Measurements from ENCODE around the gene CDKAL1.

The CDKAL1 gene

GRCh38 chr6:20660534-20660933 lies 126.3 kb downstream of the CDKAL1 start:
- Histone ChIP-seq H3K4me3 (ENCODE audit: low read length) (no peak overlapping the region), H3K9me2 (replicated peaks; ENCODE audit: insufficient read depth, low read length) (no peaks in the 10 kb centered on the region), H3F3A (ENCODE audit: insufficient read depth, low read length) (no peaks in the 10 kb centered on the region), H3K79me2 (ENCODE audit: low read length) (peaks cover 8% of the 10 kb centered on the region; the same call in 1 of the 2 replicates), H4K20me1 (ENCODE audit: insufficient read depth, low read length) (no peaks in the 10 kb centered on the region), H3K9me3 (replicated peaks; ENCODE audit: insufficient read depth, low read length) (no peaks in the 10 kb centered on the region), H2AFZ (ENCODE audit: low read length) (no peak overlapping the region), H3K4me1 (ENCODE audit: low read length) (no peaks in the 10 kb centered on the region), H3K27ac (ENCODE audit: low read length) (no peak overlapping the region), H3K36me3 (replicated peaks; ENCODE audit: insufficient read depth, low read length) (no peaks in the 10 kb centered on the region), H3K27me3 (replicated peaks; ENCODE audit: insufficient read depth, low read length) (no peaks in the 10 kb centered on the region), H3K4me2 (ENCODE audit: low read depth, low read length) (no peak overlapping the region), H3K9ac (ENCODE audit: low read length) (no peak overlapping the region)
- TF ChIP-seq EZH2phosphoT487 (IDR thresholded peaks at IDR 0.05; ENCODE audit: low read length) (no peak), CTCF (IDR thresholded peaks at IDR 0.05; ENCODE audit: low read length) (no peak), EZH2 (optimal IDR thresholded peaks at IDR 0.05; ENCODE audit: low read depth, low read length) (no peak)
- DNase-seq = no peak

GRCh38 chr6:20661721-20662120 lies 127.5 kb downstream of the CDKAL1 start:
- H2AFZ ChIP-seq (ENCODE audit: low read length) = no peak overlapping the region
- no peak overlapping the region for H3K27ac ChIP-seq (ENCODE audit: low read length)
- no peak for DNase-seq
- H3K4me1 ChIP-seq (ENCODE audit: low read length) = no peaks in the 10 kb centered on the region
- no peak for TF ChIP-seq CTCF (IDR thresholded peaks at IDR 0.05; ENCODE audit: low read length)
- no peak for TF ChIP-seq EZH2phosphoT487 (IDR thresholded peaks at IDR 0.05; ENCODE audit: low read length)
- H3K27me3 ChIP-seq (replicated peaks; ENCODE audit: insufficient read depth, low read length) = no peaks in the 10 kb centered on the region
- H3K4me2 ChIP-seq (ENCODE audit: low read depth, low read length) = no peak overlapping the region
- no peaks in the 10 kb centered on the region for H3F3A ChIP-seq (ENCODE audit: insufficient read depth, low read length)
- H4K20me1 ChIP-seq (ENCODE audit: insufficient read depth, low read length) = no peaks in the 10 kb centered on the region
- peaks cover 8% of the 10 kb centered on the region; the same call in 1 of the 2 replicates for H3K79me2 ChIP-seq (ENCODE audit: low read length)
- H3K4me3 ChIP-seq (ENCODE audit: low read length) = no peak overlapping the region
- no peaks in the 10 kb centered on the region for H3K36me3 ChIP-seq (replicated peaks; ENCODE audit: insufficient read depth, low read length)
- H3K9me2 ChIP-seq (replicated peaks; ENCODE audit: insufficient read depth, low read length) = no peaks in the 10 kb centered on the region
- H3K9me3 ChIP-seq (replicated peaks; ENCODE audit: insufficient read depth, low read length) = no peaks in the 10 kb centered on the region
- no peak overlapping the region for H3K9ac ChIP-seq (ENCODE audit: low read length)

GRCh38 chr6:20664250-20664649 lies 130.0 kb downstream of the CDKAL1 start:
- no peaks in the 10 kb centered on the region for H4K20me1 ChIP-seq (ENCODE audit: insufficient read depth, low read length)
- H3K9ac ChIP-seq (ENCODE audit: low read length) = no peak overlapping the region
- no peaks in the 10 kb centered on the region for H3K4me1 ChIP-seq (ENCODE audit: low read length)

More at GRCh38 chr6:20664250-20664649, 130.0 kb downstream of the CDKAL1 start:
- no peak overlapping the region for H2AFZ ChIP-seq (ENCODE audit: low read length)
- no peaks in the 10 kb centered on the region for H3K9me2 ChIP-seq (replicated peaks; ENCODE audit: insufficient read depth, low read length)
- H3K36me3 ChIP-seq (replicated peaks; ENCODE audit: insufficient read depth, low read length) = no peaks in the 10 kb centered on the region
- H3K9me3 ChIP-seq (replicated peaks; ENCODE audit: insufficient read depth, low read length) = no peaks in the 10 kb centered on the region
- peaks cover 12% of the 10 kb centered on the region; the same call in 1 of the 2 replicates for H3K79me2 ChIP-seq (ENCODE audit: low read length)
- no peak overlapping the region for H3K4me3 ChIP-seq (ENCODE audit: low read length)
- H3K27ac ChIP-seq (ENCODE audit: low read length) = no peak overlapping the region
- TF ChIP-seq CTCF (IDR thresholded peaks at IDR 0.05; ENCODE audit: low read length) (no peak), EZH2phosphoT487 (IDR thresholded peaks at IDR 0.05; ENCODE audit: low read length) (no peak), EZH2 (optimal IDR thresholded peaks at IDR 0.05; ENCODE audit: low read depth, low read length) (no peak)
- no peak for DNase-seq
- H3K27me3 ChIP-seq (replicated peaks; ENCODE audit: insufficient read depth, low read length) = no peaks in the 10 kb centered on the region
- H3K4me2 ChIP-seq (ENCODE audit: low read depth, low read length) = no peak overlapping the region
- no peaks in the 10 kb centered on the region for H3F3A ChIP-seq (ENCODE audit: insufficient read depth, low read length)
